HepG2 (cell line): ENCODE data around the gene FNDC3A. TPM values are rescaled to one million over a fixed set of nuclear protein-coding genes. Genes with fewer than 3 reads are reported as not detected.

Experiments
- ATAC-seq: fragments of 200-7000 bp; cut with Tn5 transposase; 3 replicates; pipeline ENCODE4 v1.9.1; 2020; ENCODE audit warnings: mild to moderate bottlenecking, moderate library complexity
- BruUV-seq: library from RNA; stranded (reverse); fragments of 400-500 nt; replicated peaks from 2 replicates; lab custom pipeline; 2021; lab: Mats Ljungman, UMichigan
- CTCF ChIA-PET: fragments of 300-600 bp; formaldehyde crosslinking; extraction: SDS; loops from one replicate; lab custom pipeline; 2021; ENCODE audit warnings: low total read pairs, inconsistent platforms, low intra/inter-chr PET ratio; lab: Yijun Ruan, JAX
- POLR2A ChIA-PET: fragments of 350-600 bp; sonication (Branson Sonifier 250); formaldehyde crosslinking; loops from one replicate; lab custom pipeline; 2020; ENCODE audit warnings: antibody characterized with exemption, inconsistent platforms; lab: Yijun Ruan, JAX
- DNase-seq: peaks from one replicate; pipeline ENCODE4 v3.0.0-alpha.2; 2015; ENCODE audit warnings: low spot score
- FAIRE-seq: peaks from 3 replicates; lab custom pipeline; 2011; peaks lifted over from hg19 to GRCh38; lab: Jason Lieb, UNC
- H2AFZ ChIP-seq: one replicate; pipeline ENCODE4 v1.6.1; 2011; ENCODE audit warnings: low read length, inconsistent platforms
- H3K27ac ChIP-seq: fragments of 300-600 bp; 3 replicates; pipeline ENCODE4 v1.8.0; 2011; ENCODE audit warnings: mixed run types, mild to moderate bottlenecking, mixed read lengths, low read length, inconsistent platforms; ENCODE audit not compliant: insufficient read depth; ENCODE audit errors: extremely low read length
- H3K27me3 ChIP-seq, 2 experiments: fragments of 200-600 bp in 1 of 2; 2 replicates in 1 of 2; 3 replicates in 1 of 2; pipeline versions ENCODE4 v1.6.0 to v1.8.0; 2011; ENCODE audit warnings: low read length in 2 of 2, mild to moderate bottlenecking in 2 of 2, moderate library complexity in 2 of 2, inconsistent platforms in 1 of 2; ENCODE audit not compliant: insufficient read depth in 2 of 2, control insufficient read depth in 1 of 2
- H3K36me3 ChIP-seq, 2 experiments: fragments of 200-600 bp in 1 of 2; replicated peaks in 1 of 2; 2 replicates in 1 of 2; 3 replicates in 1 of 2; pipeline versions ENCODE4 v1.5.1 to v1.8.0; 2011; ENCODE audit warnings: low read length in 2 of 2, inconsistent platforms in 1 of 2; ENCODE audit not compliant: insufficient read depth in 2 of 2, control insufficient read depth in 1 of 2
- H3K4me1 ChIP-seq: 2 replicates; pipeline ENCODE4 v1.5.1; 2012; ENCODE audit warnings: low read length, inconsistent platforms; ENCODE audit not compliant: insufficient read depth
- H3K4me2 ChIP-seq: 2 replicates; pipeline ENCODE4 v1.6.0; 2011; ENCODE audit warnings: low read depth, low read length, inconsistent platforms
- H3K4me3 ChIP-seq, 3 experiments: fragments of 200-600 bp in 1 of 3; sonication (generic), shearing (Covaris generic) in 1 of 3; replicated peaks in 1 of 3; 2 replicates each; pipeline ENCODE4 v1.5.1; 2011 to 2016; ENCODE audit warnings: low read length in 3 of 3, inconsistent platforms in 2 of 3, low read depth in 2 of 3, mild to moderate bottlenecking in 2 of 3, control low read depth in 1 of 3, mixed read lengths in 1 of 3; ENCODE audit not compliant: insufficient read depth in 1 of 3
- H3K79me2 ChIP-seq: one replicate; pipeline ENCODE4 v1.6.1; 2011; ENCODE audit warnings: low read length, inconsistent platforms; ENCODE audit not compliant: insufficient read depth
- H3K9ac ChIP-seq: 2 replicates; pipeline ENCODE4 v1.6.0; 2011; ENCODE audit warnings: mild to moderate bottlenecking, low read depth, low read length, inconsistent platforms; ENCODE audit not compliant: insufficient read depth
- H3K9me3 ChIP-seq: 2 replicates; pipeline ENCODE4 v1.5.1; 2012; ENCODE audit warnings: mild to moderate bottlenecking, low read length
- H4K20me1 ChIP-seq: 2 replicates; pipeline ENCODE4 v1.6.0; 2011; ENCODE audit warnings: inconsistent platforms, mild to moderate bottlenecking, low read length, moderate library complexity; ENCODE audit not compliant: insufficient read depth
- BORCS8-MEF2B ChIP-seq: sonication (generic); formaldehyde crosslinking; IDR thresholded peaks from 2 replicates; pipeline ENCODE4 v1.8.0; 2022; ENCODE audit warnings: mild to moderate bottlenecking, missing genetic modification reagents
- JDP2 ChIP-seq: sonication (generic); formaldehyde crosslinking; IDR thresholded peaks from 2 replicates; pipeline ENCODE4 v1.8.1; 2022; ENCODE audit warnings: missing genetic modification reagents, borderline replicate concordance
- MAFF ChIP-seq: IDR thresholded peaks from 2 replicates; pipeline ENCODE4 v1.6.1; 2011; ENCODE audit warnings: low read depth, low read length, improper control_type of control experiment
- MAFK ChIP-seq, 2 experiments: IDR thresholded peaks in 1 of 2; conservative IDR thresholded peaks in 1 of 2; 2 replicates each; pipeline ENCODE4 v1.6.1; 2011; ENCODE audit warnings: improper control_type of control experiment in 2 of 2, low read length in 2 of 2
- NCOA2 ChIP-seq: sonication (generic); formaldehyde crosslinking; IDR thresholded peaks from 2 replicates; pipeline ENCODE4 v1.8.0; 2022; ENCODE audit warnings: inconsistent platforms
- POLR2AphosphoS2 ChIP-seq: IDR thresholded peaks from 2 replicates; pipeline ENCODE4 v1.6.1; 2011; ENCODE audit warnings: low read depth, low read length, improper control_type of control experiment
- RXRA ChIP-seq: sonication (generic); formaldehyde crosslinking; IDR thresholded peaks from 2 replicates; pipeline ENCODE4 v1.5.1; 2020; ENCODE audit warnings: missing genetic modification reagents
- SIX4 ChIP-seq: sonication (generic); formaldehyde crosslinking; IDR thresholded peaks from 2 replicates; pipeline ENCODE4 v1.4.0; 2020; ENCODE audit warnings: missing genetic modification reagents
- SRSF9 ChIP-seq: fragments of 200-400 bp; formaldehyde crosslinking; IDR thresholded peaks from 2 replicates; pipeline ENCODE4 v1.6.1; 2018; ENCODE audit warnings: borderline replicate concordance, mild to moderate bottlenecking, low read depth, low read length; ENCODE audit not compliant: insufficient read depth, poor library complexity, severe bottlenecking
- TEAD2 ChIP-seq: sonication (generic); formaldehyde crosslinking; IDR thresholded peaks from 2 replicates; pipeline ENCODE4 v1.9.0; 2021; ENCODE audit warnings: missing genetic modification reagents
- ZNF205 ChIP-seq: IDR thresholded peaks from 2 replicates; pipeline ENCODE4 v1.6.1; 2018; ENCODE audit warnings: missing biosample characterization, missing genetic modification reagents
- ZNF263 ChIP-seq: sonication (generic); formaldehyde crosslinking; IDR thresholded peaks from 2 replicates; pipeline ENCODE4 v1.4.0; 2020; ENCODE audit warnings: missing genetic modification reagents
- ZNF510 ChIP-seq: sonication (generic); formaldehyde crosslinking; IDR thresholded peaks from 2 replicates; pipeline ENCODE4 v1.4.0; 2020; ENCODE audit warnings: low read depth, mild to moderate bottlenecking, missing genetic modification reagents
- WGBS: methylation state at CpG from one replicate; pipeline ENCODE4 v1.1.6; 2017; ENCODE audit warnings: low lambda C conversion rate; 5-methylcytosine and 5-hydroxymethylcytosine counted together
- in situ Hi-C: cut with HindIII; loops from 2 replicates; pipeline ENCODE4 v1.10.0; 2017; ENCODE audit warnings: low pct_unique_long_range_greater_than_20kb; ENCODE audit not compliant: extremely low pct_ligation_motif_present
- intact Hi-C: fragments of 100-400 bp; cut with micrococcal nuclease; formaldehyde crosslinking; loops from one replicate; pipeline ENCODE4 v1.10.0; 2022; ENCODE audit not compliant: unreplicated experiment
- polyA plus RNA-seq, 8 experiments: library from polyadenylated mRNA; depleted of rRNA in 3 of 8; stranded (reverse) in 7 of 8; unstranded in 1 of 8; fragments of >200 nt; fragmentation: Illumina TruSeq in 4 of 8; extraction: Trizol in 4 of 8; gene quantifications; 2 replicates each; pipeline versions ENCODE4 v1.2.1 to v1.2.3, GENCODE V29; 2011 to 2016; ENCODE audit warnings: low read depth in 4 of 8, missing spikeins in 1 of 8, mixed read lengths in 1 of 8; ENCODE audit not compliant: insufficient read depth in 1 of 8
- total RNA-seq, 5 experiments: library from RNA; depleted of rRNA; stranded (reverse); fragments of >200 nt; fragmentation: Illumina TruSeq; extraction: Trizol; gene quantifications; 2 replicates each; pipeline ENCODE4 v1.2.3, GENCODE V29; 2016; ENCODE audit warnings: low read depth in 1 of 5
- TF ChIP-seq, protein P1 (sequence below): sonication (generic); formaldehyde crosslinking; IDR thresholded peaks from 2 replicates; pipeline ENCODE4 v1.8.1; 2023; ENCODE audit warnings: mild to moderate bottlenecking, missing genetic modification reagents, borderline replicate concordance
- TF ChIP-seq, protein P2 (sequence below): sonication (generic); formaldehyde crosslinking; IDR thresholded peaks from one replicate; pipeline ENCODE4 v1.5.1; 2020; ENCODE audit warnings: mild to moderate bottlenecking, missing genetic modification reagents; ENCODE audit errors: not compliant biosample characterization

The FNDC3A gene
- total and polyA plus RNA-seq, 2 of the 13 experiments (the other 11 are each of a cell fraction or from before 2014, with no cell fraction given) = 36.7 to 39.3 TPM

DNA sequence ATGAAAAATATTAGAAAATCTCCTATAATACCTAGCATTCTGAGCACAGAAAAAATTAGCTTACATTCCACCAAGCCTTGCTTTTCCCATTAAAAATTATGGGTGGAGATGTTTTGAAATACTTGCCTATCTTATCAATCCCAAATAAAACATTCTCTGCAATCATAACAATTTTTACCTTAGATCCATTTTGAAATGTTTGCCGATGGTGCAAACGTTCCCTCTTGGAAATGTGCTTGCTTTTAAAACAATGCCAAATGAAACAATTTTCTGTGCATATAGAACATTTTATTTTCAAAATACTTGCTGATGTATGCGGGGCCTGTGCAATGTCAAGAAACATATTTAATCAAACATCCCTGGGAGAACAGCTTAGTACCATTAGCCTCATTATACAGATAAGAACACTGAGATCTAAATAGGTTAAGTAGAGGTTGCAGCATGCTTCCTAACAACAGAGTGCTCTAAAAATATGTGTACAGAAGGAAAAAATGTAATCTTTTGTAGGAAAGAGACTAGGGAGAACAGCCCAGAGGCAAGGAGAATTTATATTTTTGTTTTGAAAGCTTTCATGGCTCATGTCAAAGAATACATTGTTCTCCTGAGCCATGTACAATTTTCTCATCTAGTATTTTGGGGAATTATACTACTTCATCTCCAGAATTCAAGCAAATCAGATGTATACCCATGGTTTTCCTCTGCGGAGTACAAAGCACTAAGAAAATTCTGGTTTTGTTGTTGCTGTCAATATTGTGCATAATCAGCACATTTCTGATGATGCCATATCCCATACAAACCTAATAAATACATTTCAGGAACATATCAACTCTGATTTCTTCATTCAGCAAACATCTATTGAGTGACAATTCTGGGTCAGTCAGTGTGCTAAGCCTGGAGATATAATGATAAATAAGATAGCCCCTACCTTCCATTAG lies 25.9 kb upstream of the FNDC3A start:
- H3K27ac ChIP-seq = no peak overlapping the region

DNA sequence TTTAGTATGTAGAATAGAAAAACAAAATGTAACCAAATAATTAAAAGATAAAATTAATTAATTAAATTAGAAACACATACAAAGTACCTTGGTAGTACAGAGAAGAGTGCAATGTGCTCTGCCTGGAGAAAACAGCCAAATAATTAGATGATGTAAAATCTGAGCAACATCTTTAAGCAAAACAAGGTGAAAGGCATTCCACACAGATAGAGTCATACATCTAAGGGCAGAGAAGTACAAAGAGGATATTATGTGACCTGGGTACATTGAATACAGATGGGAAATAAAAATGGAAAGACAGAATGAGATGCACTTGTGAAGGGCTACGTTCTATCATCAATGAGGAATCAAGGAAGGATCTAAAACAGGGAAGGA lies 25.2 kb upstream of the FNDC3A start:
- in situ Hi-C loops = no loop called here
- Histone ChIP-seq H3K4me2 (no peak overlapping the region), H3K9me3 (no peaks in the 10 kb centered on the region), H3K27me3 (no peaks in the 10 kb centered on the region), H3K4me3 (no peak overlapping the region), H3K9ac (no peak overlapping the region), H3K27ac (no peak overlapping the region), H2AFZ (no peak overlapping the region), H3K4me1 (no peaks in the 10 kb centered on the region), H4K20me1 (no peaks in the 10 kb centered on the region), H3K36me3 (no peaks in the 10 kb centered on the region), H3K79me2 (no peaks in the 10 kb centered on the region)
- ChIA-PET CTCF (no interaction called here), POLR2A (no interaction called here)
- intact Hi-C loops = no loop called here
- FAIRE-seq (no peak), ATAC-seq (no peak), DNase-seq (peak; percentile 23)
- 0% methylated on average over 1 of the region's 1 CpG for WGBS
- no TSS peak for BruUV-seq
- TF ChIP-seq, protein P1, sequence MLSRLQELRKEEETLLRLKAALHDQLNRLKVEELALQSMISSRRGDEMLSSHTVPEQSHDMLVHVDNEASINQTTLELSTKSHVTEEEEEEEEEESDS (CRISPR knock-in tag) = no peak
- TF ChIP-seq SIX4 (CRISPR knock-in tag) (no peak), NCOA2 (CRISPR knock-in tag) (no peak), ZNF263 (CRISPR knock-in tag) (no peak), JDP2 (CRISPR knock-in tag) (no peak)
- TF ChIP-seq, protein P2, sequence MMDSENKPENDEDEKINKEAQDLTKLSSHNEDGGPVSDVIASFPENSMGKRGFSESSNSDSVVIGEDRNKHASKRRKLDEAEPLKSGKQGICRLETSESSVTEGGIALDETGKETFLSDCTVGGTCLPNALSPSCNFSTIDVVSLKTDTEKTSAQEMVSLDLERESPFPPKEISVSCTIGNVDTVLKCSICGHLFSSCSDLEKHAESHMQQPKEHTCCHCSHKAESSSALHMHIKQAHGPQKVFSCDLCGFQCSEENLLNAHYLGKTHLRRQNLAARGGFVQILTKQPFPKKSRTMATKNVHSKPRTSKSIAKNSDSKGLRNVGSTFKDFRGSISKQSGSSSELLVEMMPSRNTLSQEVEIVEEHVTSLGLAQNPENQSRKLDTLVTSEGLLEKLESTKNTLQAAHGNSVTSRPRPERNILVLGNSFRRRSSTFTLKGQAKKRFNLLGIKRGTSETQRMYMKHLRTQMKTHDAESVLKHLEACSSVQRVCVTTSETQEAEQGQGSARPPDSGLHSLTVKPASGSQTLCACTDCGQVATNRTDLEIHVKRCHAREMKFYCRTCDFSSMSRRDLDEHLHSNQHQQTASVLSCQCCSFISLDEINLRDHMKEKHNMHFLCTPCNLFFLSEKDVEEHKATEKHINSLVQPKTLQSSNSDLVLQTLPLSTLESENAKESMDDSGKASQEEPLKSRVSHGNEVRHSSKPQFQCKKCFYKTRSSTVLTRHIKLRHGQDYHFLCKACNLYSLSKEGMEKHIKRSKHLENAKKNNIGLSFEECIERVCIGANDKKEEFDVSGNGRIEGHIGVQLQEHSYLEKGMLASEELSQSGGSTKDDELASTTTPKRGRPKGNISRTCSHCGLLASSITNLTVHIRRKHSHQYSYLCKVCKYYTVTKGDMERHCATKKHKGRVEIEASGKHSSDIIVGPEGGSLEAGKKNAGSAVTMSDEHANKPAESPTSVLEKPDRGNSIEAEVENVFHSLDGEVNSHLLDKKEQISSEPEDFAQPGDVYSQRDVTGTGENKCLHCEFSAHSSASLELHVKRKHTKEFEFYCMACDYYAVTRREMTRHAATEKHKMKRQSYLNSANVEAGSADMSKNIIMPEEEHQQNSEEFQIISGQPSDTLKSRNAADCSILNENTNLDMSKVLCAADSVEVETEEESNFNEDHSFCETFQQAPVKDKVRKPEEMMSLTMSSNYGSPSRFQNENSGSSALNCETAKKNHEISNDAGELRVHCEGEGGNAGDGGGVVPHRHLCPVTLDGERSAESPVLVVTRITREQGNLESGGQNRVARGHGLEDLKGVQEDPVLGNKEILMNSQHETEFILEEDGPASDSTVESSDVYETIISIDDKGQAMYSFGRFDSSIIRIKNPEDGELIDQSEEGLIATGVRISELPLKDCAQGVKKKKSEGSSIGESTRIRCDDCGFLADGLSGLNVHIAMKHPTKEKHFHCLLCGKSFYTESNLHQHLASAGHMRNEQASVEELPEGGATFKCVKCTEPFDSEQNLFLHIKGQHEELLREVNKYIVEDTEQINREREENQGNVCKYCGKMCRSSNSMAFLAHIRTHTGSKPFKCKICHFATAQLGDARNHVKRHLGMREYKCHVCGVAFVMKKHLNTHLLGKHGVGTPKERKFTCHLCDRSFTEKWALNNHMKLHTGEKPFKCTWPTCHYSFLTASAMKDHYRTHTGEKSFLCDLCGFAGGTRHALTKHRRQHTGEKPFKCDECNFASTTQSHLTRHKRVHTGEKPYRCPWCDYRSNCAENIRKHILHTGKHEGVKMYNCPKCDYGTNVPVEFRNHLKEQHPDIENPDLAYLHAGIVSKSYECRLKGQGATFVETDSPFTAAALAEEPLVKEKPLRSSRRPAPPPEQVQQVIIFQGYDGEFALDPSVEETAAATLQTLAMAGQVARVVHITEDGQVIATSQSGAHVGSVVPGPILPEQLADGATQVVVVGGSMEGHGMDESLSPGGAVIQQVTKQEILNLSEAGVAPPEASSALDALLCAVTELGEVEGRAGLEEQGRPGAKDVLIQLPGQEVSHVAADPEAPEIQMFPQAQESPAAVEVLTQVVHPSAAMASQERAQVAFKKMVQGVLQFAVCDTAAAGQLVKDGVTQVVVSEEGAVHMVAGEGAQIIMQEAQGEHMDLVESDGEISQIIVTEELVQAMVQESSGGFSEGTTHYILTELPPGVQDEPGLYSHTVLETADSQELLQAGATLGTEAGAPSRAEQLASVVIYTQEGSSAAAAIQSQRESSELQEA (CRISPR knock-in tag) = no peak

More for the DNA sequence above, 25.9 kb upstream of the FNDC3A start:
- in situ Hi-C loops (no loop called here), intact Hi-C loops (no loop called here)
- Histone ChIP-seq H3K4me1 (no peaks in the 10 kb centered on the region), H3K9me3 (no peaks in the 10 kb centered on the region), H2AFZ (no peak overlapping the region), H4K20me1 (no peaks in the 10 kb centered on the region), H3K36me3 (no peaks in the 10 kb centered on the region), H3K79me2 (no peaks in the 10 kb centered on the region), H3K9ac (no peak overlapping the region), H3K4me2 (no peak overlapping the region), H3K27me3 (no peaks in the 10 kb centered on the region), H3K4me3 (no peak overlapping the region)
- CTCF ChIA-PET = no interaction called here
- DNase-seq (no peak), ATAC-seq (no peak), FAIRE-seq (no peak)
- 47% methylated on average over 4 of the region's 4 CpGs for WGBS
- POLR2A ChIA-PET = no interaction called here
- TF ChIP-seq POLR2AphosphoS2 = no peak
- TF ChIP-seq TEAD2 (CRISPR knock-in tag) = no peak
- TF ChIP-seq SRSF9 = no peak
- TF ChIP-seq RXRA (CRISPR knock-in tag) = no peak
- TF ChIP-seq ZNF205 (CRISPR knock-in tag) = no peak
- TF ChIP-seq ZNF510 = no peak
- TF ChIP-seq BORCS8-MEF2B (CRISPR knock-in tag) = no peak
- TF ChIP-seq MAFK (conservative IDR thresholded peaks at IDR 0.05 in 1 of 2, IDR thresholded peaks at IDR 0.05 in 1 of 2; ENCODE audit: low read length in 2 of 2) = peak; percentile 93 to 95
- peak; percentile 95 for TF ChIP-seq MAFF
- no TSS peak for BruUV-seq
